Measurements from ENCODE around the gene EEF1AKMT3. TPM values are rescaled to one million over a fixed set of nuclear protein-coding genes. Genes with fewer than 3 reads are reported as not detected.

EEF1AKMT3 gene
- total and polyA plus RNA-seq, 5 donors from 2014 or later, result 1.8 to 7.6 (median 2.8) TPM

- H3K4me3 ChIP-seq (ENCODE audit: low read depth, low read length), result no peak overlapping the region
- no peak overlapping the region for H3K4me3 Mint-ChIP-seq
- no peak overlapping the region for H3K27ac ChIP-seq (ENCODE audit: insufficient read depth, low read length, poor library complexity, severe bottlenecking)
- ATAC-seq (ENCODE audit: low read depth in 2 of 2) (no peak), DNase-seq (no peak)
- H3K27me3 ChIP-seq (ENCODE audit: control insufficient read depth, insufficient read depth, low read length), result no peaks in the 10 kb centered on the region
- H3K36me3 Mint-ChIP-seq, result peaks cover 27% of the 10 kb centered on the region
- no peaks in the 10 kb centered on the region for H3K27me3 Mint-ChIP-seq
- peaks cover 42% of the 10 kb centered on the region for H3K4me1 ChIP-seq (ENCODE audit: control insufficient read depth, insufficient read depth, low read length, poor library complexity, severe bottlenecking)
- no peaks in the 10 kb centered on the region for H3K9me3 ChIP-seq (ENCODE audit: control insufficient read depth in 2 of 2, low read length in 2 of 2)
- H3K36me3 ChIP-seq (ENCODE audit: control insufficient read depth, insufficient read depth, low read length), result peaks cover 37% of the 10 kb centered on the region
- H3K27ac Mint-ChIP-seq, result no peak overlapping the region
- H3K9me3 Mint-ChIP-seq, result peaks cover 0 to 2% (median 0%) of the 10 kb centered on the region in 7 donors
- H3K4me1 Mint-ChIP-seq, result peaks cover 0 to 53% (median 31%) of the 10 kb centered on the region in 4 donors
These were observed 34.6 kb upstream of the EEF1AKMT3 start for GRCh38 chr12:57737467-57738460.

- H3K36me3 ChIP-seq (ENCODE audit: control insufficient read depth, insufficient read depth, low read length), result peaks cover 27% of the 10 kb centered on the region
- H3K27ac Mint-ChIP-seq, result peak within 1 kb of the TSS; percentile 29 to 78 (median 72)
- H3K4me3 ChIP-seq (ENCODE audit: low read depth, low read length), result peak within 1 kb of the TSS; percentile 42
- H3K4me1 Mint-ChIP-seq, result peaks cover 0 to 54% (median 31%) of the 10 kb centered on the region in 4 donors
- H3K27me3 Mint-ChIP-seq, result no peaks in the 10 kb centered on the region
- DNase-seq, result no peak
- no peak for ATAC-seq (ENCODE audit: low read depth in 2 of 2)
- H3K36me3 Mint-ChIP-seq, result peaks cover 20% of the 10 kb centered on the region
- peak within 1 kb of the TSS; percentile 88 for H3K27ac ChIP-seq (ENCODE audit: insufficient read depth, low read length, poor library complexity, severe bottlenecking)
- H3K4me1 ChIP-seq (ENCODE audit: control insufficient read depth, insufficient read depth, low read length, poor library complexity, severe bottlenecking), result peaks cover 48% of the 10 kb centered on the region
- peaks cover 0 to 2% (median 0%) of the 10 kb centered on the region in 7 donors for H3K9me3 Mint-ChIP-seq
- H3K4me3 Mint-ChIP-seq, result peak within 1 kb of the TSS; percentile 58 to 91 (median 82)
- no peaks in the 10 kb centered on the region for H3K9me3 ChIP-seq (ENCODE audit: control insufficient read depth in 2 of 2, low read length in 2 of 2)
- no peaks in the 10 kb centered on the region for H3K27me3 ChIP-seq (ENCODE audit: control insufficient read depth, insufficient read depth, low read length)
These were observed 33.7 kb upstream of the EEF1AKMT3 start, which contains the start of gene AGAP2 for GRCh38 chr12:57738661-57739237. AGAP2 (minus strand) TSS chr12:57738742; CDS start chr12:57738246, 496 bp downstream.

GRCh38 chr12:57739387-57739786 lies 33.0 kb upstream of the EEF1AKMT3 start:
- peak overlapping the region; percentile 29 to 78 (median 72) for H3K27ac Mint-ChIP-seq
- no peaks in the 10 kb centered on the region for H3K27me3 Mint-ChIP-seq
- DNase-seq (no peak), ATAC-seq (ENCODE audit: low read depth in 2 of 2) (no peak)
- H3K27ac ChIP-seq (ENCODE audit: insufficient read depth, low read length, poor library complexity, severe bottlenecking), result peak overlapping the region; percentile 88
- H3K4me1 ChIP-seq (ENCODE audit: control insufficient read depth, insufficient read depth, low read length, poor library complexity, severe bottlenecking), result peaks cover 55% of the 10 kb centered on the region
- H3K36me3 Mint-ChIP-seq, result peaks cover 18% of the 10 kb centered on the region
- no peaks in the 10 kb centered on the region for H3K27me3 ChIP-seq (ENCODE audit: control insufficient read depth, insufficient read depth, low read length)
- H3K9me3 ChIP-seq (ENCODE audit: control insufficient read depth in 2 of 2, low read length in 2 of 2), result no peaks in the 10 kb centered on the region
- peaks cover 0 to 61% (median 36%) of the 10 kb centered on the region in 4 donors for H3K4me1 Mint-ChIP-seq
- H3K9me3 Mint-ChIP-seq, result peaks cover 0 to 2% (median 0%) of the 10 kb centered on the region in 7 donors
- peaks cover 21% of the 10 kb centered on the region for H3K36me3 ChIP-seq (ENCODE audit: control insufficient read depth, insufficient read depth, low read length)
- peak overlapping the region; percentile 42 for H3K4me3 ChIP-seq (ENCODE audit: low read depth, low read length)
- peak overlapping the region; percentile 58 to 91 (median 82) for H3K4me3 Mint-ChIP-seq

- H3K27me3 Mint-ChIP-seq, result no peaks in the 10 kb centered on the region
- H3K27me3 ChIP-seq (ENCODE audit: control insufficient read depth, insufficient read depth, low read length), result no peaks in the 10 kb centered on the region
- H3K4me1 Mint-ChIP-seq, result peaks cover 0 to 61% (median 38%) of the 10 kb centered on the region in 4 donors
- peaks cover 15% of the 10 kb centered on the region for H3K36me3 ChIP-seq (ENCODE audit: control insufficient read depth, insufficient read depth, low read length)
- no peak for ATAC-seq (ENCODE audit: low read depth in 2 of 2)
- peaks cover 16% of the 10 kb centered on the region for H3K36me3 Mint-ChIP-seq
- peak overlapping the region; percentile 88 to 91 (median 90) for H3K4me3 Mint-ChIP-seq
- peak overlapping the region; percentile 99 for H3K4me3 ChIP-seq (ENCODE audit: low read depth, low read length)
- H3K9me3 ChIP-seq (ENCODE audit: control insufficient read depth in 2 of 2, low read length in 2 of 2), result no peaks in the 10 kb centered on the region
- no peak for DNase-seq
- H3K4me1 ChIP-seq (ENCODE audit: control insufficient read depth, insufficient read depth, low read length, poor library complexity, severe bottlenecking), result peaks cover 60% of the 10 kb centered on the region
- H3K9me3 Mint-ChIP-seq, result peaks cover 0 to 2% (median 0%) of the 10 kb centered on the region in 7 donors
- peak overlapping the region; percentile 52 to 97 (median 90) for H3K27ac Mint-ChIP-seq
- peak overlapping the region; percentile 88 for H3K27ac ChIP-seq (ENCODE audit: insufficient read depth, low read length, poor library complexity, severe bottlenecking)
These were observed 32.4 kb upstream of the EEF1AKMT3 start for GRCh38 chr12:57739914-57740538.

GRCh38 chr12:57740656-57741412 lies 31.6 kb upstream of the EEF1AKMT3 start:
- ATAC-seq (ENCODE audit: low read depth in 2 of 2), result peak; percentile 76 to 79
- Histone ChIP-seq H3K36me3 (ENCODE audit: control insufficient read depth, insufficient read depth, low read length) (peaks cover 12% of the 10 kb centered on the region), H3K9me3 (ENCODE audit: control insufficient read depth in 2 of 2, low read length in 2 of 2) (no peaks in the 10 kb centered on the region), H3K4me3 (ENCODE audit: low read depth, low read length) (peak overlapping the region; percentile 99), H3K4me1 (ENCODE audit: control insufficient read depth, insufficient read depth, low read length, poor library complexity, severe bottlenecking) (peaks cover 68% of the 10 kb centered on the region), H3K27ac (ENCODE audit: insufficient read depth, low read length, poor library complexity, severe bottlenecking) (peak overlapping the region; percentile 88), H3K27me3 (ENCODE audit: control insufficient read depth, insufficient read depth, low read length) (no peaks in the 10 kb centered on the region)
- peaks cover 0 to 2% (median 0%) of the 10 kb centered on the region in 7 donors for H3K9me3 Mint-ChIP-seq
- no peaks in the 10 kb centered on the region for H3K27me3 Mint-ChIP-seq
- H3K27ac Mint-ChIP-seq, result peak overlapping the region; percentile 86 to 97 (median 90)
- peak overlapping the region; percentile 84 to 91 (median 89) for H3K4me3 Mint-ChIP-seq
- peaks cover 0 to 68% (median 39%) of the 10 kb centered on the region in 4 donors for H3K4me1 Mint-ChIP-seq
- H3K36me3 Mint-ChIP-seq, result peaks cover 15% of the 10 kb centered on the region
- DNase-seq, result peak; percentile 74 to 94 (median 88)

GRCh38 chr12:57741413-57741789 lies 31.0 kb upstream of the EEF1AKMT3 start:
- H3K4me3 Mint-ChIP-seq, result peak overlapping the region; percentile 84 to 91 (median 89)
- ATAC-seq (ENCODE audit: low read depth in 2 of 2), result no peak
- H3K27me3 Mint-ChIP-seq, result no peaks in the 10 kb centered on the region
- Histone ChIP-seq H3K4me3 (ENCODE audit: low read depth, low read length) (peak overlapping the region; percentile 99), H3K4me1 (ENCODE audit: control insufficient read depth, insufficient read depth, low read length, poor library complexity, severe bottlenecking) (peaks cover 68% of the 10 kb centered on the region), H3K27ac (ENCODE audit: insufficient read depth, low read length, poor library complexity, severe bottlenecking) (peak overlapping the region; percentile 88), H3K27me3 (ENCODE audit: control insufficient read depth, insufficient read depth, low read length) (no peaks in the 10 kb centered on the region), H3K9me3 (ENCODE audit: control insufficient read depth in 2 of 2, low read length in 2 of 2) (no peaks in the 10 kb centered on the region), H3K36me3 (ENCODE audit: control insufficient read depth, insufficient read depth, low read length) (peaks cover 12% of the 10 kb centered on the region)
- H3K36me3 Mint-ChIP-seq, result peaks cover 13% of the 10 kb centered on the region
- peak overlapping the region; percentile 86 to 97 (median 90) for H3K27ac Mint-ChIP-seq
- DNase-seq, result no peak
- peaks cover 0 to 2% (median 0%) of the 10 kb centered on the region in 7 donors for H3K9me3 Mint-ChIP-seq
- H3K4me1 Mint-ChIP-seq, result peaks cover 0 to 71% (median 40%) of the 10 kb centered on the region in 4 donors
